D721Med (cell line): ENCODE data around the gene COX7B2.
A peak's percentile ranks its signal among the peaks of the same experiment; 100 is the strongest.

Experiments
- DNase-seq: peaks from one replicate; pipeline ENCODE4 v3.0.0; 2011; ENCODE audit warnings: low spot score; ENCODE audit not compliant: insufficient read length
- FAIRE-seq: peaks from 2 replicates; lab custom pipeline; 2011; peaks lifted over from hg19 to GRCh38; lab: Jason Lieb, UNC
- CTCF ChIP-seq: IDR thresholded peaks from 2 replicates; pipeline ENCODE4 v1.5.1; 2012; ENCODE audit warnings: mild to moderate bottlenecking, control low read depth; ENCODE audit not compliant: insufficient read depth; ENCODE audit errors: missing control alignments

COX7B2 gene

GRCh38 chr4:46900082-46900481, 9.0 kb downstream of the COX7B2 start:
- FAIRE-seq: no peak
- TF ChIP-seq CTCF: no peak
- DNase-seq: no peak

GRCh38 chr4:46894826-46895225, 14.2 kb downstream of the COX7B2 start:
- no peak for TF ChIP-seq CTCF
- DNase-seq: no peak
- no peak for FAIRE-seq

- FAIRE-seq: no peak
- DNase-seq: no peak
Observed at GRCh38 chr4:46890056-46890455, 19.0 kb downstream of the COX7B2 start.

GRCh38 chr4:46889410-46889809, 19.6 kb downstream of the COX7B2 start:
- no peak for TF ChIP-seq CTCF
- no peak for FAIRE-seq
- no peak for DNase-seq

More at GRCh38 chr4:46890056-46890455, 19.0 kb downstream of the COX7B2 start:
- TF ChIP-seq CTCF: no peak

GRCh38 chr4:46886711-46887110, 22.3 kb downstream of the COX7B2 start:
- peak; percentile 24 for TF ChIP-seq CTCF
- FAIRE-seq (no peak), DNase-seq (no peak)

- FAIRE-seq (no peak), DNase-seq (no peak)
- TF ChIP-seq CTCF: no peak
Observed at GRCh38 chr4:46878641-46879040, 30.4 kb downstream of the COX7B2 start.

GRCh38 chr4:46874811-46875210, 34.2 kb downstream of the COX7B2 start:
- no peak for DNase-seq
- FAIRE-seq: no peak
- TF ChIP-seq CTCF: no peak
